GM21576 (cell line): ENCODE data around the gene MYH15.

Experiments
- ATAC-seq: cut with Tn5 transposase; IDR thresholded peaks from one replicate; pipeline ENCODE4 v1.9.1; 2021; ENCODE audit warnings: mild to moderate bottlenecking, moderate library complexity; ENCODE audit not compliant: unreplicated experiment

MYH15 gene

GRCh38 chr3:108511055-108511454 lies 659 bp upstream of the MYH15 start:
- ATAC-seq = no peak

- ATAC-seq = no peak
Measured at GRCh38 chr3:108509871-108510270, 525 bp downstream of the MYH15 start.

- no peak for ATAC-seq
Measured at GRCh38 chr3:108509263-108509662, 1.1 kb downstream of the MYH15 start.

GRCh38 chr3:108507902-108508301 lies 2.5 kb downstream of the MYH15 start:
- ATAC-seq = no peak

GRCh38 chr3:108505811-108506210 lies 4.6 kb downstream of the MYH15 start:
- no peak for ATAC-seq

- no peak for ATAC-seq
Measured at GRCh38 chr3:108503722-108504121, 6.7 kb downstream of the MYH15 start.

GRCh38 chr3:108501535-108501934 lies 8.9 kb downstream of the MYH15 start:
- no peak for ATAC-seq

GRCh38 chr3:108500728-108501127 lies 9.7 kb downstream of the MYH15 start:
- no peak for ATAC-seq

- no peak for ATAC-seq
Measured at GRCh38 chr3:108497271-108497670, 13.1 kb downstream of the MYH15 start.

GRCh38 chr3:108495717-108496116 lies 14.7 kb downstream of the MYH15 start:
- ATAC-seq = no peak

- ATAC-seq = no peak
Measured at GRCh38 chr3:108494906-108495531, 15.4 kb downstream of the MYH15 start.

- no peak for ATAC-seq
Measured at GRCh38 chr3:108493862-108494261, 16.5 kb downstream of the MYH15 start.

GRCh38 chr3:108491456-108491855 lies 18.9 kb downstream of the MYH15 start:
- ATAC-seq = no peak

- ATAC-seq = no peak
Measured at GRCh38 chr3:108489776-108490175, 20.6 kb downstream of the MYH15 start.

GRCh38 chr3:108488631-108489030 lies 21.8 kb downstream of the MYH15 start:
- no peak for ATAC-seq

- no peak for ATAC-seq
Measured at GRCh38 chr3:108487439-108487838, 23.0 kb downstream of the MYH15 start.

- ATAC-seq = no peak
Measured at GRCh38 chr3:108486941-108487340, 23.5 kb downstream of the MYH15 start.

- ATAC-seq = no peak
Measured at GRCh38 chr3:108486338-108486737, 24.1 kb downstream of the MYH15 start.

- no peak for ATAC-seq
Measured at GRCh38 chr3:108485146-108485545, 25.2 kb downstream of the MYH15 start.

GRCh38 chr3:108479224-108479623 lies 31.2 kb downstream of the MYH15 start:
- no peak for ATAC-seq

- peak; percentile 74 for ATAC-seq
Measured at GRCh38 chr3:108477511-108478147, 32.8 kb downstream of the MYH15 start.

- no peak for ATAC-seq
Measured at GRCh38 chr3:108475220-108475782, 35.1 kb downstream of the MYH15 start.
